Germinal center (tissue), 1 donor: ENCODE measurements around the gene ATG9A.

Experiments
- DNase-seq: peaks from one replicate; pipeline ENCODE4 v3.0.0; 2012; ENCODE audit warnings: mixed read lengths, low spot score

Gene ATG9A

GRCh38 chr2:219175928-219176817, 53.3 kb downstream of the ATG9A start:
- peak; percentile 69 for DNase-seq

GRCh38 chr2:219175486-219175885, 54.0 kb downstream of the ATG9A start:
- DNase-seq = no peak

GRCh38 chr2:219174801-219175200, 54.6 kb downstream of the ATG9A start:
- DNase-seq = no peak

GRCh38 chr2:219174146-219174545, 55.3 kb downstream of the ATG9A start:
- no peak for DNase-seq

- DNase-seq = no peak
These were observed 56.3 kb downstream of the ATG9A start for GRCh38 chr2:219173176-219173575.

GRCh38 chr2:219172231-219173154, 56.9 kb downstream of the ATG9A start:
- DNase-seq = no peak

- DNase-seq = peak; percentile 28
These were observed 58.2 kb downstream of the ATG9A start for GRCh38 chr2:219171231-219171651.

- no peak for DNase-seq
These were observed 59.3 kb downstream of the ATG9A start, which contains the start of gene SLC23A3 for GRCh38 chr2:219169930-219170654. TSS of gene SLC23A3 (minus strand) at chr2:219170029. CDS start at chr2:219169984, 45 bp downstream.
